KMS-11 (cell line): ENCODE measurements around the gene BANF2.

ENCODE experiments used
- H2AFZ ChIP-seq: fragments of 200-600 bp; sonication (generic); 2 replicates; pipeline ENCODE4 v1.6.1; 2016; ENCODE audit warnings: antibody characterized with exemption, mixed run types, low read depth
- H3K27ac ChIP-seq: fragments of 200-600 bp; sonication (generic); 2 replicates; pipeline ENCODE4 v1.6.1; 2016; ENCODE audit warnings: mild to moderate bottlenecking, mixed run types
- H3K27me3 ChIP-seq: fragments of 200-600 bp; sonication (generic); 2 replicates; pipeline ENCODE4 v1.6.1; 2017; ENCODE audit warnings: mild to moderate bottlenecking, low read depth, mixed run types, moderate library complexity; ENCODE audit not compliant: insufficient read depth
- H3K36me3 ChIP-seq: fragments of 200-600 bp; sonication (generic); 2 replicates; pipeline ENCODE4 v1.6.1; 2017; ENCODE audit warnings: mild to moderate bottlenecking, mixed run types; ENCODE audit not compliant: insufficient read depth
- H3K4me1 ChIP-seq: fragments of 200-600 bp; sonication (generic); 2 replicates; pipeline ENCODE4 v1.6.1; 2016; ENCODE audit warnings: mild to moderate bottlenecking, low read depth, mixed run types; ENCODE audit not compliant: poor library complexity, severe bottlenecking
- H3K4me2 ChIP-seq: fragments of 200-600 bp; sonication (generic); 2 replicates; pipeline ENCODE4 v1.7.0; 2016; ENCODE audit warnings: mild to moderate bottlenecking, mixed run types
- H3K4me3 ChIP-seq: fragments of 200-600 bp; sonication (generic); IDR thresholded peaks from 2 replicates; pipeline ENCODE4 v1.6.1; 2017; ENCODE audit warnings: low read depth, low read length, mixed read lengths; ENCODE audit not compliant: insufficient read depth
- H3K79me2 ChIP-seq: fragments of 200-600 bp; sonication (generic); 2 replicates; pipeline ENCODE4 v1.6.1; 2016; ENCODE audit warnings: low read depth, mixed run types; ENCODE audit not compliant: insufficient read depth
- H3K9ac ChIP-seq: fragments of 200-600 bp; sonication (generic); 2 replicates; pipeline ENCODE4 v1.6.1; 2016; ENCODE audit warnings: mild to moderate bottlenecking, mixed run types
- H4K20me1 ChIP-seq: fragments of 200-600 bp; sonication (generic); 2 replicates; pipeline ENCODE4 v1.6.1; 2016; ENCODE audit warnings: mild to moderate bottlenecking, mixed run types; ENCODE audit not compliant: insufficient read depth
- CTCF ChIP-seq: fragments of 200-600 bp; sonication (generic); conservative IDR thresholded peaks from 2 replicates; pipeline ENCODE4 v1.6.1; 2017; ENCODE audit warnings: low read depth, mild to moderate bottlenecking, antibody characterized with exemption, low read length, moderate library complexity, mixed read lengths

Gene BANF2

DNA sequence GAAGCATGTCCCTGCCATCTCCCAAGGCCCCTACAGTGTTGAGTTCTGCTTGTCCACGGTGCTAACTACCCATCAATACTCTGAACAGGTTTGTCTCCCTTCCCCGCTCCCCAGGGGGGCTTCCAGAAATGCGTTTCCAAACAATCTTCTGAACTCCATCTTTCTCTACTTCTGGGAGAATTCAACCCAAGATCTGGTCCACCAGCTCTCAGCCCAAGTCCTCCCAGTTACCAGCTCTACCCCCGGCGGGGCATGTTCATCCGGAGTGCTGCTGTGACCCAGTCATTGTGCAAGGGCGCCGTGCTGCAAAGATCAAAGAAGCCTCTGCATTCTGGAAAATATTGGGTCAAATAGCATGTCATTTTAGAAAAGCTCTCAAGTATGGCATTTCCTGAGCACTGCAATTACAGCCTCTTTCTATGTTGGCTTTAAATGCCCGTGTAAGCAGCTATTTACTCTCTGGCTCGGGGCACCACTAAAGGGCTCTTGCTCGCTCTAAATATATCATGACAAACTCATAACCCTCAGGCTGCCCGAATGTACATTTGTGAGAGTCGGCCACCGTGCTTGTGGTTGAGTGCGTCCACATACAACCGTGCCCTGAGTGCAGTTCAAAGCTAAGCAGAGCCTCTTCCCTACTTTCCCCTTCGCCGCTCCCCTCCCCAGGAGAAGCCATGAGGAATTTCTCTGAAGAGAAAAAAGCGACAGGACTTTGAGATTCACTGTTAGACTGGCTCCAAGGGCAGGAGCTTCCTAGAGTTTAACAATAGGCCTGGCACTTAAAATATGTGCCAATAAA is 71.6 kb downstream of the BANF2 start:
- Histone ChIP-seq H3K79me2 (no peaks in the 10 kb centered on the region), H3K4me2 (no peak overlapping the region), H3K27ac (no peak overlapping the region), H3K4me3 (no peak overlapping the region), H3K27me3 (no peaks in the 10 kb centered on the region), H3K4me1 (no peaks in the 10 kb centered on the region), H3K9ac (no peak overlapping the region), H3K36me3 (no peaks in the 10 kb centered on the region), H4K20me1 (no peaks in the 10 kb centered on the region), H2AFZ (no peak overlapping the region)
- TF ChIP-seq CTCF = no peak

GRCh38 chr20:17772005-17772343 is 72.2 kb downstream of the BANF2 start:
- Histone ChIP-seq H4K20me1 (no peaks in the 10 kb centered on the region), H3K79me2 (no peaks in the 10 kb centered on the region), H3K4me2 (no peak overlapping the region), H3K9ac (no peak overlapping the region), H2AFZ (no peak overlapping the region), H3K4me1 (no peaks in the 10 kb centered on the region), H3K27ac (no peak overlapping the region), H3K36me3 (no peaks in the 10 kb centered on the region), H3K27me3 (no peaks in the 10 kb centered on the region), H3K4me3 (no peak overlapping the region)
- TF ChIP-seq CTCF = no peak

GRCh38 chr20:17773619-17774018 is 73.9 kb downstream of the BANF2 start:
- Histone ChIP-seq H3K9ac (no peak overlapping the region), H3K36me3 (no peaks in the 10 kb centered on the region), H3K4me3 (no peak overlapping the region), H4K20me1 (no peaks in the 10 kb centered on the region), H3K4me1 (no peaks in the 10 kb centered on the region), H3K4me2 (no peak overlapping the region), H3K27me3 (no peaks in the 10 kb centered on the region), H2AFZ (no peak overlapping the region), H3K27ac (no peak overlapping the region), H3K79me2 (no peaks in the 10 kb centered on the region)
- TF ChIP-seq CTCF = no peak

DNA sequence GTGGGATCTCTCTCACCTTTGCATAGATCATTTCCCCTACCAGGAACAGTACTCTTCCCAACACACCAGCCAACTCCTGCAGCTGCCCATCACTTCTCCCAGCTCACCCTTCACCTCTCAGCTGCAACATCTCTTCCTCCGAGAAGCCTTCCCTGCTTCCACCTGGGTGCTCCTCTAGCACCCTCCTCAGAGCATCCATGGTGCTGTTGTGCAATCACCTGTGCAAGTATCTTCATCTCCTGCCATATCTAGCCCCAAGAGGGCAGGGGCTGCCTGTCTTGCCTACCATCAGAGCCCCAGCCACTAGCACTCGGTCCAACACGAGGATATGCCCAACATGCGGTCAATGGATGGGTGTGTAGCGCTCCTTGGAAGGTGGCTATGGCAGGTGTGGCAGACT is 75.8 kb downstream of the BANF2 start:
- H3K4me3 ChIP-seq = no peak overlapping the region
- no peaks in the 10 kb centered on the region for H4K20me1 ChIP-seq
- no peak overlapping the region for H3K27ac ChIP-seq
- H3K4me1 ChIP-seq = no peaks in the 10 kb centered on the region
- no peak overlapping the region for H3K4me2 ChIP-seq
- no peaks in the 10 kb centered on the region for H3K79me2 ChIP-seq
- TF ChIP-seq CTCF = no peak
- no peaks in the 10 kb centered on the region for H3K36me3 ChIP-seq
- no peak overlapping the region for H2AFZ ChIP-seq
- no peak overlapping the region for H3K9ac ChIP-seq
- no peaks in the 10 kb centered on the region for H3K27me3 ChIP-seq
